Stimulated activated CD4-positive, alpha-beta T cell treated with anti-CD3 and anti-CD28 coated beads, Interleukin-1b, Interleukin-23, amount 100 ng/mL, for 4 hours (primary cell): ENCODE measurements around the gene RPP25L.
A peak's percentile ranks its signal among the peaks of the same experiment; 100 is the strongest.
"Not testable (repeated sequence)": the region's sequence is repeated elsewhere in the genome, so short reads cannot be mapped to it uniquely, and the experiment has no call there.

ENCODE experiments used
- DNase-seq, 2 donors: peaks; one replicate each; pipeline ENCODE4 v3.0.0-alpha.2; 2020; ENCODE audit warnings: low read depth in 2 of 2

RPP25L gene, protein sequence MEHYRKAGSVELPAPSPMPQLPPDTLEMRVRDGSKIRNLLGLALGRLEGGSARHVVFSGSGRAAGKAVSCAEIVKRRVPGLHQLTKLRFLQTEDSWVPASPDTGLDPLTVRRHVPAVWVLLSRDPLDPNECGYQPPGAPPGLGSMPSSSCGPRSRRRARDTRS

DNA sequence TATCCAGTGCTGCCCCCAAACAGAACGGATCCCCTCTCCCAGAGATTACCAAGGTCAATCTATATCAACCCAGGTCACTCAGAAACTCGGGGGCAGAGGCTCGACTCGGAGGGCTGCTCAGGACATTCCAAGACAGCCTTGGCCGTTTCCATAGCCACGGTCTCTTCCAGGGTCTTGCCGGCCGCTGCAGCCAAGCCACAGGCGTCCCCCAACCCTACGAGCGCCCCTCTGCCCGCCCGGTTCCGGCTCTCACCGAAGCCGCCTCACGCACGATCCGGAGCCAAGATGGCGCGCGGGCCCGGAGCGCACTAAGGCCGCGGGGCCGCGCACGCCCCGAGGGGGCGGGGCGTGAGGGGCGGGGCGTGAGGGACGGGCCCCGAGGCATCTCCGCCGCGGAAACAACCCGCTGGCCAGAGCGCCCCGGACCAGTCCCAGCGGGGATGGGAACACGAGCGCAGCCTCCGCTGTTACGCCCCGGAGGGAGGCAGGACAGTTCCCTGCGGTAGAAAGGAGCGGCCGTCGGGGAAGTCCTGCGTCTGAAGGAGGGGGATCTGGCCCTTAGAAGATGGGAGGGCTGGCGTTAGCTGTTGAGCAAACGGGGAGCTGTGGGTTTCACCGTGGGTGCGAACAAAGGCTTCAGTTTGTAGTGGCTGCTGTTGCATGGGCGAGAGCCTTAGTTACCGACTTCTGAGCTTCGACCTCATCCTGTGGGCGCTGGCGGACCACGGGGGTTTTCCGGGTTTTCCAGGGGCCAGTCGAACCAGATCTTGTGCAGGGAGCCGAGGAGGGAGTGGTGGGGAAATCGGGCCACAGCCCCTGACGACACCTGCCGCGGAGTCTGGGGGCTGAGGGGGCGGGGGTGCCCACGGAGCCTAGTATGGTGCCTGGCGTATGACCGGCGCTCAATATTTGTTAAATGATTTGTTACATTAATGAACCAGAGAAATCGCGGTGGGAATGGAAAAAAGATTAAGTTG is at the start of gene RPP25L:
RPP25L (minus strand) TSS at position 287 of the 977 bp plus-strand sequence. CDS start 801 bp downstream, outside the sequence.
- peak; percentile 73 to 90 for DNase-seq

DNA sequence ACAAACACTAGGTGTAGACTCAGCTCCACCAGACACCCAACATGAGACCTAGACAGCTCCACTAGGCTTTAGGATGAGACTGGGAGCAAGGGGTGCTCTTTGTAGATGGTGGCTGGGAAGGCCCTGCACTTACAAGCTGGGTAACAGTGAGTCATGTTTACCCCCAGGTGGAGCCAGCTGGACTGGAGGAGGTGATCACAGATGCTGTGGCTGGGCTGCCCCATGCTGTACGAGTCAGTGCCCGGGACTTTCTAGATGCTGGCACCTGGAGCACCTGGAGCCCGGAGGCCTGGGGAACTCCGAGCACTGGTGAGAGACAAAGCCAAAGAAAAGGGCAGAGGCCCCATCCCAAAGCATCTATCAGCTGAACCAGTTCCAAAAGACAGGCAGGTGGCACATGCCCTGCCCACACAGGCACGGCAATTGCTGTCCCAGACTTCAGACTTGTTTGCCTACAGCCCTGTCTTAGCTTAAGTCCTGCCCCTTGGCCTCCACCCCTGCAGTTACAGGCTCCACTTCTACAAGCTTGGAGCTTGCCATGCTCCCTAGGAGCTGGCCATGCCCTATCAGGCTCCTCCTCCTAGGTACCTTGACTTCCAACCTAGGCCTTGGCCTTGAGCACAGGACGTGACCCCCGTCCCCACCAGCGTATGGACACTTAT is 47.8 kb upstream of the RPP25L start:
- DNase-seq, result no peak

DNA sequence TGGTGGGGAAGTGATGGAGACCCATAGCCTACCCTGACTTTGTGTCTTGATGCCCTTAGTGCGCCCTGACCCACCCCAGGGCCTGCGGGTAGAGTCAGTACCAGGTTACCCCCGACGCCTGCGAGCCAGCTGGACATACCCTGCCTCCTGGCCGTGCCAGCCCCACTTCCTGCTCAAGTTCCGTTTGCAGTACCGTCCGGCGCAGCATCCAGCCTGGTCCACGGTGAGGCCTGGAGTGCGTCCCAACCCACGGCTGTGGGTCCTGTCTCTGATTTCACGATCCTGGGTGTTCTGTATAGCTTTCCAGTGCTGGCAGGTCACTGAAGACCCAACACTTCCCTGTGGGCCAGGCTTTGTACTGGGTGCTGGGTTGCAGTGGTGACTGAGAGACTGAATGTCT is 46.6 kb upstream of the RPP25L start:
- DNase-seq, result no peak

DNA sequence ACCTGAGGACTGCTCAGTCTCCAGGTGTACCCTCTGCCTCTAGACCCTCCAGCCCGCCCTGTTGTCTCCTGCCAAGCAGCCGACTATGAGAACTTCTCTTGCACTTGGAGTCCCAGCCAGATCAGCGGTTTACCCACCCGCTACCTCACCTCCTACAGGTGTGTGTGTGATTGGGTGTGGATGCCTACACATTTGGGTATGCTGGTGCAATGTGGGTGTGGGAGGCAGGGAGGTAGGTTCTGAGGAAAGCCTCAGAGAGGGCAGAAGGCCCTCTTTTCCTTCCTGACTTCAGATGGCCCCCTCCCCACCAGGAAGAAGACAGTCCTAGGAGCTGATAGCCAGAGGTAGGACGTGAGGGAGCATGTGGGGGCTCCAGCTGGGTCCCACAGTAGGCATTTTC is 45.1 kb upstream of the RPP25L start:
- DNase-seq, result no peak

DNA sequence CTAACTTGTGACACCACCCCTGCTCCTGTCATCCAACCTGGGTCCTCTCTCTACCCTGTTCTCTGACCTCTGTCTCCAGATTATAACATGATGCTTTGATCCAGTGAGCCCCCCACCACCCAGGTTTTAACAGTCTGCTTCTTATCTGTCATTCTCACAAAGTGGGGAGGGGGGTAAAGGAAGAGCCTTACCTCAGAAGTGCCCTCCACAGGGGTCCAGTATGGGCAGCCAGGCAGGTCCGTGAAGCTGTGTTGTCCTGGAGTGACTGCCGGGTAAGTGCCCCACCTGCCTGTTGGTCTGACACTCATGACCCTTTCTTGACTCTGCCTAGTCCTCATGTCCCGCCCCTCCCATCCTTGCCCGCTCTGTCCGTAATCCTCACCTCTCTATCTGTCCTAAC is 43.5 kb upstream of the RPP25L start:
- DNase-seq, result no peak

DNA sequence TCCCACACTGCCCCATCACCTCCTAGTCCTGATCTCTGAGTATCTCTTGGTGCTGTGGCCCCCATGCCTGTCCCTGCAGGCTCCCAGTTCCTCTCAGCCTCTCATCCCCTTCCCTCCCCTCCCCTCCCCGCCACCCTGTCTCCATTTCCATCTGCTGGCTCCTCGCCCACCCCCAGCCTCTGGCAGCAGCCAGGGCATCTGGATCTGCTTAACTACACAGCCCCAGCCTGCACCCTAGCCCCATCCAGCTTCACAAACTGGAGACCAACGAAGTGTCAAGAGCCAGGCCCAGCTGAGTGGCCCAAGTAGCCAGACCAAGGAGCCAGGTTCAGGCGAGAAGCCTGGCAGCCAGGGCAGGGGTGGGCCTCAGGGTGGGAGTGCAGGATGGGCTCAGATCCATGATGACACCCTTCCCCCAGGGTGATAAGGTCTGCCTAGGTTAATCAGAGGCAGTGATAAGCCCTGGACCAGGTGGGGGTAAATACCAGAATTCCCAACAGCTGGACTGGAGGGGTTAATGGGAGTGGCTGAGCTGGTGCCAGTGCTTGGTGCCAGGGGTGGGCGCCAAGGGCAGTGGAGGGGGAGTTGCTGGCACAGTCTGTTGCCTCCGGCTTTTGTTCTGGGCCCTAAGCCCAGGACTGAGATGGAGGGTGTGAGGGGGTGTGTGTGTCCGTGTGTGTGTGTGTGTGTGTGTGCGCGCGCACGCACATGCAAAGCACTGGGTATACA is 42.6 kb upstream of the RPP25L start:
- DNase-seq, result no peak

DNA sequence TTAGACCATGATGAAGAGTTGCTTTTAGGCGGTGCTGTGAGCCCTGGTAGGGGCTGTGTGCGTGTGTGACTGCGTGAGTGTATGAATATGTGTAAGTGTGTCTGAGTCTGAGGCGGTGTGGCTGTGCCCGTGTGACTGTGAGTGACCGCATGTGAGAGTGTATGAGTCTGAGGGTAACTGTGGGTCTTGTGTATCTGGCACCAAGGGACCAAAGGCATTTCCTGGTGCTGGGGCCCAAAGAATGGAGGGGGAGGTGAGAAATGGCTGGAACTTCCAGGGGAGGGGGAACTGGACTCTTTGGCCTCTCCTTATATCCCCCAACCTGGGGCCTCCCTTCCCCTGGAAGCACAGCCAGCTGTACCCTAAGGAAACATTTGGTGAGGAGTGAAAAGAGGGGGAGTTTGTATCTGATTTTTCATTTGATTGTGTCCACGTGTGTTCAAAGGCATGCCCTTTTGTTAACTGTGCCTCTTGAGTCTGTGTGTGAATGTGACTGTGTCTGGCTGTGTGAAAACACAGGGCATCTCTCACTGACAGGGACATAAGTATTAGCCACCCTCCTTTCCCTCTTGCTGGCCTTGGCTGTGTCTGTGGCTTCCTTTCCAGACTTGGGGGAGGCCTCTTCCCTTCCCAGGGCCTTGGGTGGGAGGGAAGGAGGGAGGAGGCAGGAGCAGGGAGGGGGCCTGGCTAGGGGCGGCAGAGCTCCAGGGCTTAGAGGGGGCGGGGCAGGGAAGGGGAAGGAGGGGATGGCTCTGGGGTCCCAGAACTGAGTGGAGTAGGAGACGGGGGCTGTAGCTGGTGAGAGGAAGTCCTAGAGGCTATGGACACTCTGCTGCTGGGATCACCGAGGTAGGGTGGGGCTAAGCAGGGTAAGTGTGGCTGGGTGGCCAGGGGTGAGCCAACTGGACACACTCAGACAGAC is 41.5 kb upstream of the RPP25L start:
- no peak for DNase-seq

DNA sequence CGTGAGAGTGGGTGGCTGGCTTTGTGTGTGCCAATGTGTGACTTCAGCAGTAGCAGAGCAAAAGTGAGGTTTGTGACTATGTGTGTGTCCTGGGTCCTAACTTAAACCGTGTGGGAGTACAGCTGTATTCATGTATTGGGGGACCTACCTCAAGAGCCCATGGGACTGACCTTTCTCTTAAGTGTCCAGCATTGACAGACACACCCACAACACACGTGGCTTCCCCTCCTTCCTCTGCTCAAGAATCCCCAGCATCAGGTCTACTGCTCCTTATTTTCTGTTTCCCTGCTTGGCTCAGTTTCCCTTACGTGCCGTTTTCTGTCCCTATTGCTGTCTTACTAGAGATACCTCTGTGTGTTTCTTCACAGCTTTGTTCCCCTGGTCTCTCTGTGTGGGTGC is 40.7 kb upstream of the RPP25L start:
- DNase-seq, result no peak

DNA sequence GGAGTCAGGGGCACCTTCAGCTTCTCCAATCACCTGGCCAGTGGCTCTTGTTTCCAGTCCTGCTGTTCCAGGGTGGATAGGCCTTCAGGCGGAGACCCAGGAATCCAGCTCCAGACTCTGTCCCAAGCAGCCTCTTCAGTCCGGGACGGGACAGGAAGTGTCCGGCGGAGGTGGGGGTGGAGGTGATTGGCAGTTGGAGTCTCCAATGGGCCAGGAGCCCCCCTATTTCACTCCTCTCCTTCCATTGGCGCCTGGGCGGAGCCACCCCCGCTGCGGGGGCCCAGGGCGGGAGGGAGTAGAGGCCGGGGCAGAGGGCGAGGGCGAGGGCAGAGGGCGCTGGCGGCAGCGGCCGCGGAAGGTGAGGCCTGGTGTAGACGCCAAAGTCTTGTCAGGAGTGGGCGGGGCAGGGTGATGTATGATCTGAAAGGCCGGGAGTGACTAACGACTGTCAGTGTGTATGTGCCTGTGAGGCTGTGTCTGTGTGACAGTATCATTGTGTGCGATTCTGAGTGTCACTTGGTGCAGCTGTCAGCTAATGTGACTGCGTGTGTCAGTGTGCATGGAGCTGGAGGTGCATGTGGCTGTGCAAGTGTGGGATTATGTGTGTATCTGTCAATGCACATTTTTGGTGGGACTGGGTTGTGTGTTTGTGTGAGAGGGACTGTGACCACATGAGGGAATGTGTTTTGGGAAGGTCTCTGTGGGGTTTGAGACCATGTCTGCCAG is 40.1 kb upstream of the RPP25L start, which contains the start of gene IL11RA:
IL11RA (plus strand) TSS at position 310 of the 726 bp plus-strand sequence. CDS start 3,033 bp downstream, outside the sequence.
- DNase-seq, result peak in 1 of 2 donors; percentile 36

DNA sequence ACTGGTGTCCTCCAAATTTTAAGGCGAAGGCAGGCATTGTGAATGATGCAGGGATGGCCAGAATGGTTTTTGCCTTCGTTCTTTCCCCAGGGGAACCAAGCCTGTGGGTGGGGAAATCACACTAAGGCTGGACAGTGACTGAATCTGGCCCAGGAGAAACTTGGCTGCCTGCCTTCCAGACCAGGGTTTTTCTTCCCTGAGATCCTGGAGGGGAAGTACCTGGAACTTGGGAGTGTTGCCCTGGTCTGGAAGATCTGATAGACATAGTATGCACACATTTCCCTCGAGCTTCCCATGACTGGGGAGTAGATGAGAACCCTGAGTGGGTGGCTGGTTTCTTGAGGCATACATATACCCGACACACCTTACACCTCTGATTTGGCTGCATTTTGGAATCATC is 39.4 kb upstream of the RPP25L start:
- DNase-seq, result no peak

DNA sequence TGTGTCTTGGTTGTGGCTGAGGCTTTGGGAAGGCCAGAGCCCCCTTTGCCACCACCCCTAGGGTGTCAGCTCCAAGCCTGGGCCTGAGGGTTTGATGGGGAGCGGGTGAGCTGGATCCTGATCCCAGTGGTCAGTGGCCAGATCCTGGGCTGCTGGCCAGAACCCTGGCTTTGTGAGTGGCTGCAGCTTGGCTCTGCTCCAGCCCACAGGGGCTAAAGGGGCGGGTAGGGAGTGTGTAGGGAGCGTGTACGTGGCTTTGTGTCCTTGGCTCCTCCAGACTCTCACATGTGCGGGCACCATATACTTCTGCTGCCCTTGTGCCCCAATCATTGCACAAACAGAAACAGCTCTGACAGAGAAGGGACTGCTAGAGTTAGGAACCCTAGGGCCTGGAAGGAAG is 38.9 kb upstream of the RPP25L start:
- no peak for DNase-seq

DNA sequence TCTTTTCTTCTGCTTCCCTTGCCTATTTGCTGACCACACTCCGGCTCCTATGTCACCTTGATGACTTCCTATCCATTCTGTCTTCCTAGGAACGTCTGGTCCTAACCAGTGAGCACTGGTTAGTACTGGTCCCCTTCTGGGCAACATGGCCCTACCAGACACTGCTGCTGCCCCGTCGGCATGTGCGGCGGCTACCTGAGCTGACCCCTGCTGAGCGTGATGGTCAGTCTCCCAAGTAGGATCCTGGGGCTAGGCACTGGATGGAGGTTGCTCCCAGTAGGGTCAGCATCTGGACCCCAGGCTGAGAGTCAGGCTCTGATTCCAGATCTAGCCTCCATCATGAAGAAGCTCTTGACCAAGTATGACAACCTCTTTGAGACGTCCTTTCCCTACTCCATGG is 36.8 kb upstream of the RPP25L start:
- DNase-seq, result no peak

DNA sequence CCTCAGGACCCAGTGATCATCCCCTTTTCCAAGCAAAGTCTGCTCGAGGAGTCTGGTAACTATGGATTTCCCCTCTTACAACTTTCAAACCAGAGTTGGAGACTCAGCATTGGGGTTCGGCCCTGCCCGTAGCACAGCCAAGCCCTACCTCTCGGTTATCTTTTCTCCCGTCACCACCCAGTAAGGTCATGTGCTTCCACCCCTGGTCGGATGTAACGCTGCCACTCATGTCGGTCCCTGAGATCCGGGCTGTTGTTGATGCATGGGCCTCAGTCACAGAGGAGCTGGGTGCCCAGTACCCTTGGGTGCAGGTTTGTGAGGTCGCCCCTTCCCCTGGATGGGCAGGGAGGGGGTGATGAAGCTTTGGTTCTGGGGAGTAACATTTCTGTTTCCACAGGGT is 35.8 kb upstream of the RPP25L start:
- DNase-seq, result no peak

DNA sequence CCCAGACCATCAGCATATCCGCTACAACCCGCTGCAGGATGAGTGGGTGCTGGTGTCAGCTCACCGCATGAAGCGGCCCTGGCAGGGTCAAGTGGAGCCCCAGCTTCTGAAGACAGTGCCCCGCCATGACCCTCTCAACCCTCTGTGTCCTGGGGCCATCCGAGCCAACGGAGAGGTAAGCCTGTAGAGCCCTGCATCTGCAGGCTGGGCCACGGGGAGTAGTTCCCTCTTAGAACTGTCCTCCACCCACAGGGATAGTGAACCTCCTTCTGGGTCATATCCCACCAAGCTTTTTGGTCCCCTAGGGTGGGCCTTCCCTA is 35.1 kb upstream of the RPP25L start:
- no peak for DNase-seq

DNA sequence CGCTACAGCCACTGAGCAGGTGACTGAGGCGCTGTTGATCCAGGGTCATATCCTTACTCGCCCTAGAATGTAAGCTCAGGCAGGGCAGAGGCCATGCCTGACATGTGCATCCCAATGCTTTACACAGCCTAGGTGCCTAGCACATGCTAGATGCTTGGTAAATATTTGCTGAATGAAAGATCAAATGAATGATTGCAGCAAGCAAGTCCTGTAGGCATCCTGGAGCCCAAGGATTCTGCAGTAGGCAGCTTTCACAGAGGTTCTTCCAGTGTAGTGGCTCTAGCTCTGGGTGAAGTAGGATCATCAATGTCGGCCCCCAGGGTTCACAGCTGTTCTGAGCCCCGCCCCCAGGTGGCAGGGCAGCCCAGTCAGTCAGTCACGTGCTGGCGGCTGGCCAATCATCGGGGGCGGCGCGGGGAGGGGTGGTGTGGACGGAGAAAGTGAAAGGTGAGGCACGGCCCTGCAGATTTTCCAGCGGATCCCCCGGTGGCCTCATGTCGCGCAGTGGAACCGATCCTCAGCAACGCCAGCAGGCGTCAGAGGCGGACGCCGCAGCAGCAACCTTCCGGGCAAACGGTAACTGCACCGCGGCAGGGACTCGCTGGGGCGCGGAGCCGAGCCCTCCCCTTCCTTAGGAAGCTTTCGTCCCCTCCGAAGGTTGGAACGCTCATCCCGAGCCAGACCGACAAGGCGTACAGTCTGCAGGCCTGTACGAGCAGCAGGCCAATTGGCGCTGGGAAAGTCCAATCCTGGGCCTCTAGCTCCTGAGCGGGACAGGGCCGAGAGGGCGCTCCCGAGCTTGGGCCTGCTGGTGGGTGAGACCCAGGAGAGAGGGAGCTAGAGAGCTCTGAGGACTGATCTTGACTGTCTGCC is 34.5 kb upstream of the RPP25L start, which contains the start of gene GALT:
GALT (plus strand) TSS at position 465 of the 873 bp plus-strand sequence; CDS start at position 495, 30 bp downstream.
- peak; percentile 97 to 98 for DNase-seq

DNA sequence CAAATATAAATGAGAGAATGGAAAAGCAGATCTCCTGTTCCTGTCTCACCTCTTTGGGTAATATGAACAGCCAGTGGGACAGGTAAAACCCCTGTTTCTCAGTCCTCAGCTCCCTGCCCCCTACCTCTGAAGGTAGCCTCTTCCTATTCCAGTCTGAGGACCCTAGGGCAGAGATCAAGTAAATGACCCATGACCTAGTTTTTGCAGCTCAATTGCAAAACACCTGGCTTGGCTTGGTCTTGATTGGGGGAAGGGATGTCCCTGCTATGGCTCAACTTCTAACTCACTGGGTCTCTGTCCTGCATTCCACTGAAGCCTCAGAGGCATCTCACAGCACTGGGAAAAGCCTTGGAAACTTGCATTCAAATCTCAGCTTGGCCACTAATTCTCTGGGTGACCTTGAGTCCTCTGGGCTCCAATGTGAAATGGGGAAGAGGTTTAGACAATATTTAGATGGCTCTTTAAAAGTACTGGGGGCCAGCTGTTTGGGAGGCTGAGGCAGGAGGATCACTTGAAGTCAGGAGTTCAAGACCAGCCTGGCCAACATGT is 32.9 kb upstream of the RPP25L start:
- no peak for DNase-seq

DNA sequence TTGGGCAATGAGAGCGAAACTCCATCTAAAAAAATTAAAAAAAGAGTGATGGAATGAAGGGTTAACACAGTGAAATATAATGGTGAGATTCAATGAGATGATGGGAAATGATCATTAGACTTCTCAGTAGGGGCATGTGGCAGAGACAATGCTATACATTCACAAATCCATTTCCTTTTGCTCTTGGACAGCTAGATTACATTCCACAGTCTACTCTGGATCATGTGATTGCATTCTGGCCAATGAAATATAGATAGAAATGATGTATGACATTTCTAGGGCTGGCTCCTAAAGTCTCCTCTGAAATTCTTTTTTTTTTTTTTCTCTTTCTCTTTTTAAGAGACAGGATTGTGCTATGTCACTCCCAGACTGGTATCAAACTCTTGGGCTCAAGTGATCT is 30.8 kb upstream of the RPP25L start:
- no peak for DNase-seq

DNA sequence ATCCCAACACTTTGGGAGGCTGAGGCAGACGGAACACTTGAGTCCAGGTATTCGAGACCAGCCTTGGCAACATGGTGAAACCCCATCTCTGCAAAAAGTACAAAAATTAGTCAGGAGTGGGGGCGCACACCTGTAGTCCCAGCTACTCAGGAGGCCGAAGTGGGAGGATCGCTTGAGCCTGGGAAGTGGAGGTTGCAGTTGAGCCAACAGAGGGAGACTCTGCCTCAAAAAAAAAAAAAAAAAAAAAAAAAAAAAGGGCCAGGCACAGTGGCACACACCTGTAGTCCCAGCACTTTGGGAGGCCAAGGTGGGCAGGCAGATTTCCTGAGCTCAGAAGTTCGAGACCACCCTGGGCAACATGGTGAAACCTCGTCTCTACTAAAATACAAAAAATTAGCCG is 27.4 kb upstream of the RPP25L start:
- not testable (repeated sequence) for DNase-seq

DNA sequence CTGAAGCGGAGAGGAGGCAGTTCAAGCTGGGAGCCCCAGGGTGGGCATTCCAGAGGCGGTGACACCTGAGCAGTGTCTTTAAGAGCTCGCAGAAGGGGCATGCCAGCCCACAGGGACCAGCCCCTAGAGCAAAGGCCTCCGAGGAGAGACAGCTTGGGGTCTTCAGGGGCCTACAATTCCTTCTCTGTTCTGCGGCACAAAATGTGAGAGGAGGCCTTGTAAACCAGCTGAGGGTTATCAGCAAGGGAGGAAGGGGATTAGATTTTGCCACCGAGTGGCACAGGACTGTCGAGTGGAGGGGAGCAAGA is 26.2 kb upstream of the RPP25L start:
- no peak for DNase-seq
